Endometrial microvascular endothelial cells (primary cell): ENCODE results near the gene WDR27. TPM values are rescaled to one million over a fixed set of nuclear protein-coding genes. Genes with fewer than 3 reads are reported as not detected.
"Not testable (repeated sequence)": the region's sequence is repeated elsewhere in the genome, so short reads cannot be mapped to it uniquely, and the experiment has no call there.

Experiments used
- in situ Hi-C: cut with HindIII; loops from 2 replicates; pipeline ENCODE4 v1.10.0; 2017; ENCODE audit warnings: low sequenced_read_pairs, low pct_unique_long_range_greater_than_20kb; ENCODE audit errors: inconsistent ontology term
- total RNA-seq: library from RNA; depleted of rRNA; stranded (reverse); fragments of >200 nt; gene quantifications from one replicate; pipeline ENCODE4 v1.2.3, GENCODE V29; 2015; ENCODE audit errors: inconsistent ontology term

The WDR27 gene
- total RNA-seq, 1 donor from 2014 or later, result 22.3 TPM

DNA sequence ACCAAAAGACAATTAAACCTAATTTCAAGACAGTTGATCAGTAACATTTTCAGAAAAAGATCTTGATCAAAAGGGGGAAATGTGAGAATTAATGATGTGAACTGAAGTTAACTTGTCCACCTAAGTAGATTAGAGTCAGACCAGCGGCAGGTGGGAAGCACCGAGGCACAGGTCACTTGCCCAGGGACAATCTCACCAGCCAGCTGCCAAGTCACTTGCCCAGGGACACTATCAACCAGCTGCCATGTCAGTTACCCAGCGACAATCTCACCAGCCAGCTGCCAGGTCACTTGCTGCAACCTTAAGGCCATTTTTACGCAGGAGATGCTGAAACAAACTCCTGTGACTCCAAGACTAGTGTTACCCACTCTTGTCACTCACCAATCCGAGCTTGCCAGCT is 260.5 kb downstream of the WDR27 start:
- in situ Hi-C loops, result no loop called here

DNA sequence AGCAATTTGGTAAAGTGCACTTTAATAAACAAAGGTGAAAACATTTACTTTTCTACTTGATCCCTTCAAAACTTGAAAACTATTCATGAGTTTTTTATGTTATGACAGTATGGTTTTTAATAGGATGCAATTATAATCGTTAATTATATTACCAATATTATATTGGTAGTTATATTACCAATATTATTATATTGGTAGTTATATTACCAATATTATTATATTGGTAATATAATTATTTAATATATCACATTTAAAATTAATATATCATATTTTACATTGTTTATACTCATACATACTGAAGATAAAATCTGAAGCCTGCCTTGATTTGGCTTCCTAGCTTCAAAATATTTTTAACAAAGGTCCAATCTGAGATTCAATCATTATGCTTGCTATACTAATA is 262.1 kb downstream of the WDR27 start:
- in situ Hi-C loops, result no loop called here

DNA sequence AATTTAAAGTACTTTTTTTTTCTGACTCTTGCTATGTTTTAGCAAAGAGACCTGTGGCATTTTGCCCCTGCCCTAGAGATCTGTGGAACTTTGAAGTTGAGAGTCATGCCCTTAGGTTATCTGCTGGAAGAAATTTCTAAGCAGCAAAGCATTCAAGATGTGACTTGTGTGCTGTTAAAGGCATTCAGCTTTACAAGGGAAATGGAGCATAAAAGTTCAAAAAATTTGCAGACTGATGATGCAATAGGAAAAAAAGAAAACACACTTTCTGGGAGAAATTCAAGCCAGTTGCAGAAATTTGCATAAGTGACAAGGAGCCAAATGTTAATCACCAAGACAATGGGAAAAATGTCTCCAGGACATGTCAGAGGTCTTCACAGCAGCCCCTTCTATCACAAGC is 267.3 kb downstream of the WDR27 start:
- in situ Hi-C loops, result not testable (repeated sequence)

GRCh38 chr6:169429001-169429400 is 272.8 kb downstream of the WDR27 start:
- in situ Hi-C loops, result no loop called here

GRCh38 chr6:169428532-169428931 is 273.3 kb downstream of the WDR27 start:
- in situ Hi-C loops, result no loop called here

DNA sequence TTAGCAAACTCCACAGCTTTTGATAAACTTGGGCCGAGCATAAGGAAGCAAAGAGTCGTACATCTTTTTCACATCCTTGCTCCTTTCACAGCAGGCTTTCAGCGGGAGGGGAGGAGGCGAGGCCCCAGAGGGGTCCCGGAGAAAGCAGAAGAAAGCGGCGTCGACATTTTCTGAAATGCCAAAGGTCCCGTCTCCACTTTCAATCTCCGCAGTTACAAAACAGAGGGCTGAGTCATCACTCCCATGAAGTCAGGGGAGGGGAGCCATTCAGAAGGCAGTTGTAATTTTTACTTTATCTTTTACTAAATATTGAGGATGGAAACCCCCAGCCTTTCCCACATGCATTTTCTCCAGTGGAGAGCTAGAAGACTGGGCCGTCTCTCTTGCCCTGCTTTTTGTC is 274.0 kb downstream of the WDR27 start:
- in situ Hi-C loops, result no loop called here

DNA sequence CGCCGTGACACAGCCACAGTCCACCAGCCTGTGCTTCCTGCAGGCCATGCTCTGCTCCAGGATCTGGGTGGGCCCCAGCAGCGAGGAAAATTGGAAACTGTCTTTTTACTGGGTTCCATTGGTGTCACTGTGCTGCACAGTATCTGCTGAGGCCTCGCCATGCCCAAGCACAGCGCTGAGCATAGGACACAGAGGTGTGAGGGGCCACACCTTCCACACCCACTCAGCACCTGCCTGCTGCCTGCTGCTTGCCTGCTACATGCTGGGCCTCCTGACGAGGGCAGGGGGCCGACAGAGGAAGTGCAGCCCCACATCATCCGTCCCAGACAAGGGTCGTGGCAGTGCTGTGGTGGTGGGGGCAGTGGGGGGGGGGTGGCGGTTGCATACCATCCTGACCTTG is 275.2 kb downstream of the WDR27 start:
- in situ Hi-C loops, result no loop called here

DNA sequence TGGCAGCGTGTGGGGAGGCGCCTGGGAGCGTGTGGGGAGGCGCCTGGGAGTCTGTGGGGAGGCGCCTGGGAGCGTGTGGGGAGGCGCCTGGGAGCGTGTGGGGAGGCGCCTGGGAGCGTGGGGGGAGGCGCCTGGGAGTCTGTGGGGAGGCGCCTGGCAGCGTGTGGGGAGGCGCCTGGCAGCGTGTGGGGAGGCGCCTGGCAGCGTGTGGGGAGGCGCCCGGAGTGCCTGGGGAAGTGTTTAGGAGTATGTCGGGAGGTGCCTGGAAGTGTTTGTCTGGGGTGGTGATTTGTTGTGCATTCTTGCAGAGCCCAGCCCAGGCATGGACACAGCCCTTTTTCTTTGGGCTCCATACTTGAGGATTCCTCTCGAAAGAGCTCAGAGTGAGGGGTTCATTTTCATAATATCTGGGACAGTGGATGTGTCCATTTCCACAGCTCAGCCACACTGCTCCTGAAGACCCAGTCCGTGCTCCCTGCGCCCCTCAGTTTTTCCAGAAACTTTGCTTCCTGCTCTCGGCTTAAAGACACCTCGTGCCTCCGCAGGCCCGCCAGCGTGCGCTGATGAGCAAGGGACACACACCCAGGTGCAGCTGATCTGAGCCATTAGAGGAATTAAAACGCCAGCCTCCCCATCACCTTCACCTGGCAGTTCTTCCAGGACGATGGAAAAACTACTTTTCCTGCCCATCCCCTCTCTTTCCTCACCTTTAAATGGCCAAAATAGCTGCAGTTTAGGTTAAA is 276.0 kb downstream of the WDR27 start:
- in situ Hi-C loops, result no loop called here

GRCh38 chr6:169424821-169425240 is 277.0 kb downstream of the WDR27 start:
- in situ Hi-C loops, result no loop called here

- in situ Hi-C loops, result no loop called here
These were observed 277.6 kb downstream of the WDR27 start for GRCh38 chr6:169424149-169424804.

DNA sequence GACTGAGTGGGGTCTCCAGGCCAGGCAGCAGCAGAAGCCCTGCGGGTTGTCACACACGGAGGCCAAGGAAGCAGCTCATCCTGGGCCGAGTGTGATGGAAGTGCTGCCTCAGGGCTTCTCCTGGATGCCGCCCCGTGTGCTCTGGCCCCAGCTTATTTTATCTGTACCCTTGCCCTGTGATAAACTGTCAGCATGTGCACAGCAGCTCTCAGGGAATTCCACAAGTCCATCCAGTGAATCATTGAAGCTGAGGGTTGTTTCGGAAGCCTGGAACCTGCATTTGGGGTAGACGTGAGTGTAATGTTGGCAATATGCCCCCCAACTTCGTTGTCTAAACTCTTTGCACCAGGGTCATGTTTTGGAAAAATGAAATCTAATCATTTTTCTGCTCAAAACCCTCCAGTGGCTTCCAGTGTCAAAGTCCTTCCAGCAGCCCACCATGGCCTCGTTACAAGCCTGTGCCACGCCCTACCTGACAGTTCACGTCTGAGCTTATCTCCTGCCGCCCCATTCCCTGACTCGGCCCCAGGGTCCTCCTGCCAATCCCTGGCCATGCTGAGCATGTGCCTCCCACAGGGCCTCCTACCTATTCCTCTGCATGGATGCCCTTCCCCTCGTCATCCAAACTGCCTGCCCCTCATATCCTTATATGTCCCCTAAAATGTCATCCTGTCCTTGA is 280.1 kb downstream of the WDR27 start:
- in situ Hi-C loops, result no loop called here

DNA sequence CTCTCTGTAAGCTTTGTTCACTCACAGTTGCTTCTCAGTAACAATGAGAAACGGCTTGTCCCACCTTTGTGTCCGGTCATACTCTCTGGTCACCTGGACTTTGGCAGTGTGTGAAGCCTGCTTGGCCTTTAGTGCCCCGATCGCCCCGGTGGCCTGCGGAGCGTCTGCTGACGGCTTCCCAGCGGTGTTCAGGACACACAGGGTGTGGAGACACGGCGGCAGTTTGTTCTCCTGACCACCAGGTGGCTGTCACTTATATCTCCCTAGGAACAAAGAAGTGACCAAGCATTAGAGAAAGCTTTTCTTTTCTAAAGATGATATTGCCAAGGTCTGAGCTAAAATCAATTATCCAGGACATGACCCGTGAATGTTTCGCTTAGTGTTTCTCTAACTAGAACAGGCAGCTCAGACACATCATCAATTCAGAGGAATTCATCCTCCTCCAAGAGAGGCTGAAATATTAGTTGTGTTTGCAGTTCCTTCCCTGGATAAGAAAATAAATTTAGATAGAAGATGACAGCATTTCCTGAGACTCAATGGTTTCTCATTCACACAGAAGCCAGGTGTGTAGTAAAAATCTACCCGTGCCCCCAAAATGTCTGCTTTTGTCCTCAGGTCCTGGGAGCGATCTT is 280.8 kb downstream of the WDR27 start:
- in situ Hi-C loops, result no loop called here

GRCh38 chr6:169417101-169417500 is 284.7 kb downstream of the WDR27 start:
- in situ Hi-C loops, result no loop called here

- in situ Hi-C loops, result no loop called here
These were observed 285.6 kb downstream of the WDR27 start for GRCh38 chr6:169416249-169416648.

DNA sequence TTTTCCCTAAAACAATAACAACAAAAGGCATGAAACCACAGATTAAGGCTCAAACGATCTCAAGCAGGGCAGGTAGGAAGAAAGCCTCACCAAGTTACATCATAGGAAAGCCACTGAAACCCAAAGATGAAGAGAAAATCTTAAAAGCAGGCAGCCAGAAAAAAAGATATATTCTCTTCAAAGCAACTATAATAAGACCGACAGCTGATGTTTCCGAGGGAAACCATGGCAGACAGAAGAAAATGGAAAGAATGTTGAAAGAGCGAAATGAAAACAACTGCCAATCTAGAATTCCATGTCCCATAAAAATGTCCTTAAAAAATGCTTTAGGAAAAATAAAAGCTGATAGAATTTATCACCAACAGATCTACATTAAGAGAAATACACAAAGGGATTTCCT is 286.6 kb downstream of the WDR27 start:
- in situ Hi-C loops, result no loop called here

DNA sequence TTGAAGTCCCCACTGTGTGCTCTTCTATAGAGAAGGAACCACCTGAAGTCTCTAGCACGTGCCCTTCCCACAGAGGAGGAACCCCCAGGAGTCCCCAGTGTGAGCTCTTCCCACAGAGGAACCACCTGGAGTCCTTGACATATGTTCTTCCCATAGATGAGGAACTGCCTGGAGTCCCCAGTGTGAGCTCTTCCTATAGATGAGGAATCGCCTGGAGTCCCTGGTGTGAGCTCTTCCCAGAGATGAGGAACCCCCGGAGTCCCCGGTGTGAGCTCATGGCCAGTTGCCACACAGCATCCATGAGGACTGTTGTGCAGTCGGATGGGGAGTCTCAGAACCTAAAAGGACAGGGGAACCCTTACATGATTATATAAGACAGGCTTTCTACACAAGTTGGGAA is 290.1 kb downstream of the WDR27 start:
- in situ Hi-C loops, result no loop called here

DNA sequence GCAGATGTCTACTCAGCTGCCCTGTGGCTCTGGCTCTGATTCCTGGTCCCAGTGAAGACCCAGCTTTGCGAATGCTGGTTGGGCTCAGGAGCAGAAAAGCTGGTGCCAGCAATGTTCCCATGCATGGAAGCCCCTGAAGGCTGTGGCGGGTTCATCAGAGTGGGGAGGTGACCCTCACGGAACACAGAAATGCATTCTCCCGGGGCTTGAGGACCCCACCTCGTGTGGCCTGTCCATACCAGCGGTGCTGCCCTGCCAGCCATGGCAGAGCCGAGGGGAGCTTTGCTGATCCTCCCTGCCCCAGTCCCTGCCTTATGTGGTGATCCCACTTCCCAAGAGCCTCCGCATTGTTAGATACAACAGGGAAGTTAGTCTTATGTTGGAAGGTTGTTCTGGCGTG is 290.5 kb downstream of the WDR27 start:
- in situ Hi-C loops, result no loop called here

DNA sequence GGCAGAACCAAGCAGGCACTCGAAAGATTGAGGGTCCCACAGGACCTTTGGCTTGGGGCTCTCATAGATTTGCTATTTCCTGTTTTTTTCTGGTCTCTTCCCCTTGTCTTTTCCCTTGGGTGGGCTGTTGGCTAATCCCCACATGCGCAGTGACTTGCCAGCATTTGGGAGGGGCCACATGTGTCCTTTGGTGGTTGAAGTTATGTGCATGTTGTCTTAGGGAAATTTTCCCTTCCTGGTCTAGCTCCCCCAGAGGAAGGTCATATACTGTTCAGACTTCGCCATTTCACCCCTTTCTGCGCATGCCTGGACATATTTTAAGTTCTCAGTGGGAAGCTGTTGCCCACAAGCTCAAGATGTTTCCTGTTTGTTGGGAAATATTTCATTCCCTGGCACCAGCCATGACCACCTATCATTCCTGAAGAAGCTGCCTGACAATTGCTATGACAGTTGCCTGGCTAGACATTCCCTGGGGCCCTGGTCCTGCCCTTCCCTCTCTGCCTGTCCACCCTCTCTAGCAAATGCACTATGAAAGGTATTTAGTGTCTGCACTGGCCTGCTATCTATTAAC is 292.0 kb downstream of the WDR27 start:
- in situ Hi-C loops, result no loop called here

DNA sequence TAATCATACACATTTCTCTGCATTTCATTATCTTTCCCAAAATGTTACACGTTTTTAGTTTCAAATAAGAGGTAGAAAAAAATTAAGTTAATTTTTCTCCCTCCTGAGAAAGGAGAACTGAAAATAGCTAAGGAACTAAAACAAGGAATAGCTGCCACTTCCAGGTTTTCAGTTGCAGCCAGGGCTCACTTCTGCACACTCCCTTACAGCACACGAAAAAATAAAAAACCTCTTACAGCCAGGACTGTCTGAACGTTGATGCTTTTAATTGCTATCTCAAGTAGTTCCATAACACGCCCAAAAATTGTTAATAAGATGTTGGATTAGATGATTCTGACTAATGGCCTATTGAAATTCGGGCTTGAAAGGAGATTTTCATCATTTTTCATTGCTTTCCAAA is 294.5 kb downstream of the WDR27 start:
- in situ Hi-C loops, result no loop called here
